Mammary epithelial cell (primary cell): ENCODE measurements around the gene GLT6D1.

Source experiments
- EZH2 ChIP-seq: IDR thresholded peaks from 2 replicates; pipeline ENCODE4 v1.6.1; 2012; ENCODE audit warnings: low read length, inconsistent platforms, borderline replicate concordance
- TF ChIP-seq, protein P1 (sequence below), 2 donors: IDR thresholded peaks in 1 of 2; conservative IDR thresholded peaks in 1 of 2; 2 replicates each; pipeline ENCODE4 v1.5.1; 2011 to 2012; ENCODE audit warnings: inconsistent platforms in 2 of 2, low read length in 2 of 2, mild to moderate bottlenecking in 2 of 2, control low read depth in 1 of 2, low read depth in 1 of 2; ENCODE audit not compliant: insufficient read depth in 1 of 2; ENCODE audit errors: extremely low read depth in 1 of 2

DNA sequence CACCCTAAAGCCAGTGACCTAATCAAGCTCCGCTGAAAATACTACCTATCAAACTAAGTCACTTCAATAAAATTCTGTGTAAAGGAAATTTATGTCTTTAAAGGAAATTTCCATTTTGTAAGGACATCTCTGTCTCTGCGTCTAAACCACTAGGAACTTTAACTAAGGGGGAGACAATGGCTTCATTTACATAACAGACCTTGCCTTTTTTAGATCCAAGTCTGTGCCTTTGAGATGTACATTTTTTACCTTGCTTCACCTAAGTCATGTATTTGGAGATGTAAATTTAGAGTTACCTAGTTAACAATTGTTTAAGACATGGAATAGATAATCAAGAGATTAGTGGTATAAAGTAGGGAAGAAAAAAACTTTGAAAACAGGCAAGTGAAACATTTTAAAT, 10.2 kb upstream of the GLT6D1 start:
- TF ChIP-seq, protein P1, sequence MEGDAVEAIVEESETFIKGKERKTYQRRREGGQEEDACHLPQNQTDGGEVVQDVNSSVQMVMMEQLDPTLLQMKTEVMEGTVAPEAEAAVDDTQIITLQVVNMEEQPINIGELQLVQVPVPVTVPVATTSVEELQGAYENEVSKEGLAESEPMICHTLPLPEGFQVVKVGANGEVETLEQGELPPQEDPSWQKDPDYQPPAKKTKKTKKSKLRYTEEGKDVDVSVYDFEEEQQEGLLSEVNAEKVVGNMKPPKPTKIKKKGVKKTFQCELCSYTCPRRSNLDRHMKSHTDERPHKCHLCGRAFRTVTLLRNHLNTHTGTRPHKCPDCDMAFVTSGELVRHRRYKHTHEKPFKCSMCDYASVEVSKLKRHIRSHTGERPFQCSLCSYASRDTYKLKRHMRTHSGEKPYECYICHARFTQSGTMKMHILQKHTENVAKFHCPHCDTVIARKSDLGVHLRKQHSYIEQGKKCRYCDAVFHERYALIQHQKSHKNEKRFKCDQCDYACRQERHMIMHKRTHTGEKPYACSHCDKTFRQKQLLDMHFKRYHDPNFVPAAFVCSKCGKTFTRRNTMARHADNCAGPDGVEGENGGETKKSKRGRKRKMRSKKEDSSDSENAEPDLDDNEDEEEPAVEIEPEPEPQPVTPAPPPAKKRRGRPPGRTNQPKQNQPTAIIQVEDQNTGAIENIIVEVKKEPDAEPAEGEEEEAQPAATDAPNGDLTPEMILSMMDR (conservative IDR thresholded peaks at IDR 0.05 in 1 of 2, IDR thresholded peaks at IDR 0.05 in 1 of 2; ENCODE audit: extremely low read depth in 1 of 2, insufficient read depth in 1 of 2, low read depth in 1 of 2, low read length in 2 of 2), result no peak
- no peak for TF ChIP-seq EZH2
